Measurements from ENCODE around the gene HIRA.

HIRA gene

DNA sequence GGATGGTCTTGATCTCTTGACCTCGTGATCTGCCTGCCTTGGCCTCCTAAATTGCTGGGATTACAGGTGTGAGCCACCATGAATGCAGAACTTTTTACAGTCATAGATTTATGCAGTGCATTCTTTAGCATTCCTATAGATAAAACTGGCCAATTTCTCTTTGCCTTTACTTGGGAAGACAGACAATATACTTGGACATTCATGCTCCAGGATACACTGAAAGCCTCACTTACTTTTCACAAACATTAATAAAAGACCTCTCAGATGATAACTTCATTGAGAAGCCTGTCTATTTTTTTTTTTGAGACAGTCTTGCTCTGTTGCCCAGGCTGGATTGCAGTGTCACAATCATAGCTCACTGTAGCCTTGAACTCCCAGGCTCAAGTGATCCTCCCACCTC is 127.7 kb downstream of the HIRA start:
- Mint-ChIP-seq H3K36me3 (no peaks in the 10 kb centered on the region), H3K4me1 (no peaks in the 10 kb centered on the region), H3K27me3 (no peaks in the 10 kb centered on the region), H3K9me3 (no peaks in the 10 kb centered on the region), H3K27ac (no peak overlapping the region), H3K4me3 (no peak overlapping the region)
- ATAC-seq, result no peak

DNA sequence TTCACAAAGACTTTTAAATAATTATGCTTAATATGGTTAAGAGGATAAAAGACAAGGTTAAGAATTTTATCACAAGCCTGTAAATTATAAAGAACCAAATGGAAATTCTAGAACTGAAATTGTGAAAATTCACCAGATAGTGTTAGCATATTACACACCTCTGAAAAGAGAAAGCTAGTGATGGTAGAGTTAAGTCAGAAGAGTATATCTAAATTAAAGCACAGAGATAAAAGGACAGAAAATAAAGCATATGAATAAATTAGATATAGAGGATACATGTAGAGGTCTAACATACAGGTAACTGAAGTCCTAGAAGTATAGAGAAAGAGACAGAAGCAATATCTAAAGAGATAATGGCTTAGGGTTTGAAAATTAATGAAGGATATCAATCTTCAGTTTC is 135.8 kb downstream of the HIRA start:
- Mint-ChIP-seq H3K36me3 (no peaks in the 10 kb centered on the region), H3K4me1 (peaks cover 11% of the 10 kb centered on the region), H3K4me3 (no peak overlapping the region), H3K27me3 (peaks cover 16% of the 10 kb centered on the region), H3K27ac (no peak overlapping the region), H3K9me3 (no peaks in the 10 kb centered on the region)
- no peak for ATAC-seq

DNA sequence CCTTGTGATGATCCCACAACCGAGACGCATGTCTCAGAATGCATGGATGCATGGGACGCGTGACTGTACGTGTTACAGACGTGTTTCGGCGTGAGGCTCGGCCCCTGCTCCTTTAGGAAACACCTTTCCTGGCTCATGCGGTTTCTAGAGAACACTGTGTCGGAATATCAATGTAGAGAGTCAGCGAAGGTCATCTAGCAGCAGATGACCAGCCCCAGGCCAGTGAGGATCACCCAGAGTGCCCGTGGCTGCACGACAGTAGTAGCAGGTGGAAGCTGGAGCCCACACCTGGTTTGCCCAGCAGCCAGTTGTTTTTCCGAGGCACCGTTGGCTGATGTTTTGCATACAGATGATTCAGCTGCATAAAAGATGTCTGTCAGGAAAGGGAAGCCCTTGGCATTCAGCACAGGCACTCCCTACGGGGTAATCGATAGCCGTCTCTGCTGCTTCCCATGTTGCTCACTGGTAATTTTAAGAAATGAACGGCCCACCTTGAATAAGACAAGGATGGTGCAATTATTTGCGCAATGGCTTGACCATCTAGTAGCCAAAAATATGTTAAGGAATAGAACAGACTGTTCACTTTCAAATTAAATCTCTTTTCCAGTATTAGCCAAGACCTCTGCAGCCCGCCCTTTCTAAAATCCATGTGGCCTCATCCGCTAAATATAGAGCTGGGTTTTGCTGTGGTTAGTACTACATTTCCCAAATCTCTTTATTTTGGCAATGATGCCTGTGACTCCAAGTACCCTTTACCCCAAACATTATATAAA is 138.9 kb downstream of the HIRA start:
- Mint-ChIP-seq H3K9me3 (no peaks in the 10 kb centered on the region), H3K4me3 (peak overlapping the region; percentile 89), H3K27me3 (peaks cover 21% of the 10 kb centered on the region), H3K36me3 (no peaks in the 10 kb centered on the region), H3K4me1 (peaks cover 14% of the 10 kb centered on the region), H3K27ac (peak overlapping the region; percentile 45)
- ATAC-seq, result no peak

DNA sequence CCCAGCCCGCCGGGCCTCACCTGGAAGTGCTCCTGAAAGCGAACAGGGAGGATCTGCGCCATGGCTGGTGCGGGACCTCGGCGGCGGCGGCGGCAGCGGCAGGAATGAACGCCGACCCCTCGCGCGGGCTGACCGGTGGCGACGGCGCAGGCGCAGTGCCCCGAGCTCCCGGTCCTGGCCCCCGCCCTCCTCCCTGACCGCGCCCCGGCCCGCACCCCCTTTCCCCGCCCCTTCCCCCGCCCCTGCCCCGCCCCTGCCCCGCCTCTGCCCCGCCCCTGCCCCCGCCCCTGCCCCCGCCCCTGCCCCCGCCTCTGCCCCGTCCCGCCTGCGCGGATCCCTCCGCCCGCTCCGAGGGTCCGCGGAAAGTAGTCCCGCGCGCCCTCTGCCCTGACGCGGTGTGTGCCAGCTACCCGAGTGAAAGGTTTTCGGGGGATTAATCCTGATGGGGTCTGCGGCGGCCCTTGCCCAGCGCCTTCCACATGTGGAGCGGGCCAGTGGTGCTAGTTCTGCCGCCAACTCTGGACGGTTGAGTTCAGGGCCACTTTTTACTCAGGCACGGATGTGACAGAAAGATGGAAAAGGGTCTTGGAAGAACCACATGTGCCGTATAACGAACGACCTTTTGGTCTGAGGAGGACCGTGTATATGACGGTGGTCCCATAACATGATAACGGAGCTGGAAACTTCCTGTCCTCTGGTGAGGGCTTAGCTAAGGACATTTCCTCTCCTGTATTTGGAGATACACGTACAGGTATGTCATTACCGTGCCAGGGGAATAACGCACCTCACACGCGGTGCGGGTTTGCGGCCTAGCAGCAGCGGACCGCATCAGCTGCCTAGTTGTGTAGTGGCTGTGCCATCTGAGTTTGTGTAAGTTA is 139.7 kb downstream of the HIRA start, which contains the start of gene CLTCL1:
Gene CLTCL1, minus strand, starts transcription at position 140 of the 878 bp plus-strand sequence. Its CDS starts 78 bp downstream, at position 62.
- H3K4me3 Mint-ChIP-seq, result peak within 1 kb of the TSS; percentile 89
- peak within 1 kb of the TSS; percentile 45 for H3K27ac Mint-ChIP-seq
- ATAC-seq, result peak; percentile 87
- peaks cover 26% of the 10 kb centered on the region for H3K27me3 Mint-ChIP-seq
- H3K36me3 Mint-ChIP-seq, result no peaks in the 10 kb centered on the region
- no peaks in the 10 kb centered on the region for H3K9me3 Mint-ChIP-seq
- peaks cover 14% of the 10 kb centered on the region for H3K4me1 Mint-ChIP-seq

DNA sequence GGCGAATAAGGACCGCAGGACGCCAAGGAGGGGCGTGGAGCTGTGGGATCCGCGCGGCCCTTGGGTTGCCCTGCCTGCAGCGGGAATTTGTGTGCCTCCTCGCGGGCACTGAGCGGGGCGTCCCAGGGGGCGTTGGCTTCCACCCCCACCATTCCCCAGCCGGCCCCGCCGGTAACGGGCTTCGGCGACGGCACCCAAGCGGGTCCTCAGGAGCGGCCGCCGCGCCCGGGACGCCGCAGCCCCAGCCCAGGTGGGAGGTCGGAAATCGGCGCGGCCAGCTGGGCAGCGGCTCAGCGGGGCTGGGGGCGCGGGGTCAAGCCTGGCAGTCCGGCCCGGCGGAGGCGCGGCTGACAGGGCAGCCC is 140.3 kb downstream of the HIRA start:
- Mint-ChIP-seq H3K27me3 (peaks cover 26% of the 10 kb centered on the region), H3K4me1 (peaks cover 14% of the 10 kb centered on the region), H3K9me3 (no peaks in the 10 kb centered on the region), H3K36me3 (no peaks in the 10 kb centered on the region), H3K4me3 (peak overlapping the region; percentile 81), H3K27ac (no peak overlapping the region)
- ATAC-seq, result peak; percentile 68

DNA sequence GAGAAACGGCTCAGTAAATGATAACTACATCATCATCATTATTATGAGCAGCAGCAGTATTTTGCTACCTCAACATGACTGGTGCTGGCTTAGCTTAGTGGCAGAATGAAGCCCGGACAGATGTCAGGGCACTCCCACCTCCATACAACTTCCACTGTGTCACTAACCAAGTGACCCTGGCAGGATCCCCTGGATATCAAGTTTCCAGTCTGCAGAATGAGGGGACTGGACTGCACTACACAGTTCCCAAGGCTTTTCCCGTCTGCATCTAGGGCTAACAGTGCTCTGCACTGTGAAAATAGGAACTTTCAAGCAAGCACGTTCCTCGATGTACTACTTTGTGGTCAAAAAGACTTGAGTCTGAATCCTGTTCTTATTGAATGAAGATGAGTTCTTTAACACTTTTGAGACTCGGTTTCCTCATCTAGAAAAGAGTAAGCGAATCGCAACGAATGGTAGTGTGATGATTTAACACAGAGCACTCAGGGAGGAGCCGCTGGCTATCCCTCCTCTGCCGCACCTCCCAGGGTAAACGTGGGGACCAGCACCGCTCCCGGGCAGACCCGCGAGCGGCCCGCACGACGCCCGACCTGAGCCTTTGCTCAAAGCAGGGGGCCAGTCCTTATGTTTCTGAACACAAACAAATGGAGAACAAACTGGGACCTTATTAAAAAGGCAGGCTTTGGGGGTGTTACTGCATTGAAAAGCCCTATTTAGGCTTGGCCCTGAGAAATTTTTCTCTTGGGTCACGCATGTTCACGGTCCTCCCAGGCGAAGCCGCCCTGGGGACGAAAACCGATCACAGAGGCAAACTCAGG is 140.9 kb downstream of the HIRA start:
- no peaks in the 10 kb centered on the region for H3K9me3 Mint-ChIP-seq
- peak; percentile 1 for ATAC-seq
- no peak overlapping the region for H3K27ac Mint-ChIP-seq
- peaks cover 14% of the 10 kb centered on the region for H3K4me1 Mint-ChIP-seq
- peaks cover 26% of the 10 kb centered on the region for H3K27me3 Mint-ChIP-seq
- H3K4me3 Mint-ChIP-seq, result peak overlapping the region; percentile 81
- no peaks in the 10 kb centered on the region for H3K36me3 Mint-ChIP-seq

DNA sequence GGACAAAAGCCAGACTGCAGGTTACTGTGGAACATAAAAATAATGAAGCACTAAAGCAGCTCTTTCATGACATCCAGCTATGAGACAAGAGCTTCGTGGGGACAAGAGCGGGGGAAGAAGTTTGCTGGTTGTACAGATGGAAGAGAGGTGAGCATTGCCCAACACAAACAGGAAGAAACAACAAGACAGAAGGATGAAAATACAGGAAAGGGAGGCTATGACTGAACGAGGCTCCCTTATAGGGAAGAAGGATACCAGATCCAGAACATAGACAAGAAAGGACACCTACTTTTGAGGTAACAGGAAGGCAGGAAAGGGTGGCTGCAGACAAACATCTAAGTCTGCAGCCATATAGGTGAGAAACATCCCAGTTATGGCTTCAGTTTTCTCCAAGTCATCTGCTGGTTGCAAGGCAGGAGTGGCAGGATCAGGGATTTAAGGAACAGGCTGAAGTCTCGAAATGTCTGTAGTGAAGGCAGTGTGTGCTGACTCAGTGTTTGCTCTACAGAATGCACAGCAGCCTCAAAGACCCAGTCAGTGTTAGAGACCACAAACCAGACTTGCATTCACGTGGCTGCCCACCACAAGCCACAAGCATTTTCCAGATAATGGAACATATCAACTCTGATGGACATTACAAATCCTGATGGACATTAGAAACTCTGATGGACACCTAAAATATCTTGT is 141.9 kb downstream of the HIRA start:
- Mint-ChIP-seq H3K4me3 (no peak overlapping the region), H3K4me1 (peaks cover 14% of the 10 kb centered on the region), H3K27ac (no peak overlapping the region), H3K9me3 (no peaks in the 10 kb centered on the region), H3K36me3 (no peaks in the 10 kb centered on the region), H3K27me3 (peaks cover 26% of the 10 kb centered on the region)
- no peak for ATAC-seq

DNA sequence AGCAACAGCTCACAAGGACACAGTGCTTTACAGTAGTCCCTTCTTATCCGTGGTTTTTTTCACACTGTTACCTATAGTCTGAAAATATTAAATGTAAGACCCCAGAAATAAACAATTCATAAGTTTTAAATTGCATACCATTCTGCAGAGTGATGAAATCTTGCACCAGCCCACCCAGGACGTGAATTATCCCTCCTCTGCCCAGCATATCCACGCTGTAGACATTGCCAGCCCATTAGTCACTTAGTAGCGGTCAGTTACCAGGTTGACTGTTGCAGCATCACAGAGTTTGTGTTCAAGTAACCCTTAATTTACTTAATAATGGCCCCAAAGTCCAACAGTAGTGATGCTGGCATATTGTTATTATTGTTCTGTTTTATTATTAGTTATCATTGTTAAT is 143.6 kb downstream of the HIRA start:
- Mint-ChIP-seq H3K27ac (no peak overlapping the region), H3K36me3 (no peaks in the 10 kb centered on the region)
- no peak for ATAC-seq

DNA sequence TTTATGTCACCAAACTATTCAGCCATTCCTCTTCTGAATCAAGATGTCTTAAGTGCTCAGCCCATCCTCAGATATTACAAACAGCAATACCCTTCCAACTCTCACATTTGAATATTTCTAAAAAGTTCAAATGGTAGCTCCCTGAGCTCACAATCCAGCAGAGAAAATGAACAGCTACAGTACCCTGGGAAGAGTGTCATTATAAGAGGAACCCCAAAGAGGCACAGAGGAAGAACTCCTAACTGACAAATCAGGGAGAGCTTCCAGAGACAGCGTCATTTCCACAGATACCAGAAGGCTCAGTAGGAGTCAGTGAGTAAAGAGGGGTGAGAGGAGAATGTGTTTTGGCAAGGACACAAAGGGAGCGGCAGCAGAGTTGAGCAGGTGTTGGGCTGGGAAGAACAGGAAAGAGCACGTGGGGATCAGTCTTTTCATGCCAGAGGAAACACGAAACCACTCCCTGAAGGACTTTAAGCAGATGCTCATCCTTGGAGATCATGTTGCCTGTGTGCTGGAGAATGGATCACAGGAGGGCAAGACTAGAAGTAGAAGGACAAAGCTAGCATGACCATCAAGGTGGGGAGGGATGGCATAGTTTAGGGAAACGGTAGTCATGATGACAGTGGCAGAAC is 144.3 kb downstream of the HIRA start:
- Mint-ChIP-seq H3K9me3 (no peaks in the 10 kb centered on the region), H3K4me1 (peaks cover 9% of the 10 kb centered on the region), H3K4me3 (no peak overlapping the region), H3K36me3 (no peaks in the 10 kb centered on the region), H3K27me3 (peaks cover 14% of the 10 kb centered on the region), H3K27ac (no peak overlapping the region)
- ATAC-seq, result no peak

More for the DNA sequence above, 143.6 kb downstream of the HIRA start:
- Mint-ChIP-seq H3K4me3 (no peak overlapping the region), H3K4me1 (peaks cover 14% of the 10 kb centered on the region), H3K9me3 (no peaks in the 10 kb centered on the region), H3K27me3 (peaks cover 14% of the 10 kb centered on the region)

DNA sequence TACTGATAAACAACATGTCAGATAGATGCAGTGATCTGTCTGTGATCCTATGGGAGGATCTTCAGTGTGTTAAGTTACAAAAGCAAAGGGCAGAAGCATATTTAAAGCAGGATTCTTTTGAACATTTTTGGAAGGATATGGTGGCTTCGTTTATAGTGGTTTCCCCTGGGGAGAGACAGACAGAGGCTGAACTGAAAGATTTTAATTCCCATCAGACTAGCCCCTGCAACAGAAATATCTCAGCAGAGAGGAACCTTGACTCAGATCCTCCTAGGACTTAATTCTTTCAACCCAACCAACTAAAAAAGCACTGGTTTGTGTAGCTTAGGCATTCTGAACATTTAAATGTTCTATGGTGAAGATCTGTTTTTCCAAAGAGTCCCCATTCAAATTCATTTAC is 145.7 kb downstream of the HIRA start:
- Mint-ChIP-seq H3K4me3 (no peak overlapping the region), H3K27me3 (peaks cover 11% of the 10 kb centered on the region), H3K9me3 (no peaks in the 10 kb centered on the region), H3K4me1 (peaks cover 4% of the 10 kb centered on the region), H3K36me3 (no peaks in the 10 kb centered on the region), H3K27ac (no peak overlapping the region)
- ATAC-seq, result no peak

Measured in stimulated activated memory B cell treated with anti-CD40 and anti-IgM and Interleukin-4, amounts not matched to agents 10 μg/mL and 1 μg/mL and 100 μg/mL, for 72 hours (primary cell).